DND-41 (cell line): ENCODE results near the gene WDFY3.

Source experiments
- ATAC-seq: fragments of 200-7000 bp; cut with Tn5 transposase; 3 replicates; pipeline ENCODE4 v1.9.1; 2021; ENCODE audit warnings: low read depth; ENCODE audit not compliant: insufficient read depth
- DNase-seq: peaks from one replicate; pipeline ENCODE4 v3.0.0-alpha.2; 2020
- H2AFZ ChIP-seq: 2 replicates; pipeline ENCODE4 v1.6.0; 2012; ENCODE audit warnings: low read depth, low read length
- H3K27ac ChIP-seq: 2 replicates; pipeline ENCODE4 v1.5.1; 2012; ENCODE audit warnings: low read length, inconsistent platforms
- H3K27me3 ChIP-seq: fragments of 200-600 bp; sonication (generic); 2 replicates; pipeline ENCODE4 v1.6.0; 2012; ENCODE audit warnings: low read length, mild to moderate bottlenecking, inconsistent platforms; ENCODE audit not compliant: insufficient read depth, poor library complexity
- H3K36me3 ChIP-seq: 2 replicates; pipeline ENCODE4 v1.5.1; 2012; ENCODE audit warnings: low read length, inconsistent platforms; ENCODE audit not compliant: insufficient read depth
- H3K4me1 ChIP-seq: 2 replicates; pipeline ENCODE4 v1.5.1; 2012; ENCODE audit warnings: mild to moderate bottlenecking, low read length; ENCODE audit not compliant: insufficient read depth
- H3K4me2 ChIP-seq: 2 replicates; pipeline ENCODE4 v1.6.0; 2012; ENCODE audit warnings: mild to moderate bottlenecking, moderate library complexity, low read length, inconsistent platforms; ENCODE audit not compliant: insufficient read depth
- H3K4me3 ChIP-seq, 2 experiments: fragments of 200-600 bp in 1 of 2; shearing (Covaris generic) in 1 of 2; 2 replicates each; pipeline ENCODE4 v1.5.1; 2012 to 2016; ENCODE audit warnings: inconsistent platforms in 2 of 2, low read length in 2 of 2, mild to moderate bottlenecking in 2 of 2, low read depth in 1 of 2, moderate library complexity in 1 of 2
- H3K79me2 ChIP-seq: 2 replicates; pipeline ENCODE4 v1.6.0; 2012; ENCODE audit warnings: low read length, inconsistent platforms; ENCODE audit not compliant: insufficient read depth
- H3K9ac ChIP-seq: 2 replicates; pipeline ENCODE4 v1.6.0; 2012; ENCODE audit warnings: low read depth, mild to moderate bottlenecking, inconsistent platforms, low read length, moderate library complexity
- H3K9me3 ChIP-seq: 2 replicates; pipeline ENCODE4 v1.5.1; 2012; ENCODE audit warnings: low read length, moderate library complexity, mild to moderate bottlenecking, inconsistent platforms; ENCODE audit not compliant: insufficient read depth, severe bottlenecking
- H4K20me1 ChIP-seq: 2 replicates; pipeline ENCODE4 v1.6.0; 2012; ENCODE audit warnings: low read length; ENCODE audit not compliant: insufficient read depth
- CTCF ChIP-seq: IDR thresholded peaks from 2 replicates; pipeline ENCODE4 v1.5.1; 2012; ENCODE audit warnings: borderline replicate concordance, low read length, moderate library complexity, mild to moderate bottlenecking; ENCODE audit not compliant: poor library complexity, severe bottlenecking; ENCODE audit errors: extremely low read depth
- EZH2 ChIP-seq: IDR thresholded peaks from 3 replicates; pipeline ENCODE4 v1.6.1; 2012; ENCODE audit warnings: borderline replicate concordance, low read depth, mild to moderate bottlenecking, moderate library complexity, low read length, inconsistent platforms; ENCODE audit not compliant: severe bottlenecking

The WDFY3 gene

GRCh38 chr4:84897516-84897915, 69.0 kb downstream of the WDFY3 start:
- H3K27ac ChIP-seq: no peak overlapping the region
- TF ChIP-seq EZH2: no peak
- no peak for TF ChIP-seq CTCF
- H3K79me2 ChIP-seq: no peaks in the 10 kb centered on the region
- no peaks in the 10 kb centered on the region for H3K36me3 ChIP-seq
- H2AFZ ChIP-seq: no peak overlapping the region
- no peaks in the 10 kb centered on the region for H3K4me1 ChIP-seq
- no peaks in the 10 kb centered on the region for H3K9me3 ChIP-seq
- no peak overlapping the region for H3K4me2 ChIP-seq
- H3K9ac ChIP-seq: no peak overlapping the region
- H3K4me3 ChIP-seq: no peak overlapping the region
- H3K27me3 ChIP-seq: no peaks in the 10 kb centered on the region
- DNase-seq (no peak), ATAC-seq (no peak)
- no peaks in the 10 kb centered on the region for H4K20me1 ChIP-seq

GRCh38 chr4:84895283-84895682, 71.2 kb downstream of the WDFY3 start:
- no peak for ATAC-seq
- H3K9ac ChIP-seq: no peak overlapping the region

DNA sequence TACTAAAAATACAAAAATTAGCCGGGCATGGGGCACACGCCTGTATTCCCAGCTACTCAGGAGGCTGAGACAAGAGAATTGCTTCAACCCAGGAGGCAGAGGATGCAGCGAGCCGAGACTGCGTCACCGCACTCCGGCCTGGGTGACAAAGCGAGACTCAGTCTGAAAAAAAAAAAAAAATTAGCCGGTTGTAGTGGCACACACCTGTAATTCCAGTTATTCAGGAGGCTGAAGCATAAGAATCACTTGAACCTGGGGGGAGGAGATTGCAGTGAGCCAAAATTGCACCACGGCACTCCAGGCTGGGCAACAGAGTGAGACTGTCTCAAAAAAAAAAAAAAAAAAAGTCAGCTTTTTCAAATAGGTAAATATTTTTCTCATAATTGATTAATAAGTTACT, 71.9 kb downstream of the WDFY3 start:
- Histone ChIP-seq H2AFZ (no peak overlapping the region), H3K9me3 (no peaks in the 10 kb centered on the region), H3K4me3 (no peak overlapping the region), H3K79me2 (no peaks in the 10 kb centered on the region), H3K36me3 (no peaks in the 10 kb centered on the region), H4K20me1 (no peaks in the 10 kb centered on the region), H3K27me3 (no peaks in the 10 kb centered on the region), H3K27ac (no peak overlapping the region), H3K9ac (no peak overlapping the region), H3K4me2 (no peak overlapping the region), H3K4me1 (no peaks in the 10 kb centered on the region)
- DNase-seq (no peak), ATAC-seq (no peak)
- TF ChIP-seq EZH2 (no peak), CTCF (no peak)

More at GRCh38 chr4:84895283-84895682, 71.2 kb downstream of the WDFY3 start:
- no peak for DNase-seq
- no peaks in the 10 kb centered on the region for H3K36me3 ChIP-seq
- no peak overlapping the region for H3K27ac ChIP-seq
- H3K9me3 ChIP-seq: no peaks in the 10 kb centered on the region
- H4K20me1 ChIP-seq: no peaks in the 10 kb centered on the region
- no peak overlapping the region for H3K4me3 ChIP-seq
- no peak overlapping the region for H3K4me2 ChIP-seq
- no peak for TF ChIP-seq CTCF
- TF ChIP-seq EZH2: no peak
- no peak overlapping the region for H2AFZ ChIP-seq
- no peaks in the 10 kb centered on the region for H3K79me2 ChIP-seq
- no peaks in the 10 kb centered on the region for H3K27me3 ChIP-seq
- no peaks in the 10 kb centered on the region for H3K4me1 ChIP-seq

- no peaks in the 10 kb centered on the region for H3K9me3 ChIP-seq
- H4K20me1 ChIP-seq: no peaks in the 10 kb centered on the region
- no peaks in the 10 kb centered on the region for H3K36me3 ChIP-seq
- no peak overlapping the region for H3K9ac ChIP-seq
- no peaks in the 10 kb centered on the region for H3K79me2 ChIP-seq
- no peak for ATAC-seq
- TF ChIP-seq EZH2 (no peak), CTCF (no peak)
- no peaks in the 10 kb centered on the region for H3K4me1 ChIP-seq
- H3K27ac ChIP-seq: no peak overlapping the region
- no peak overlapping the region for H3K4me3 ChIP-seq
- no peak overlapping the region for H3K4me2 ChIP-seq
- H3K27me3 ChIP-seq: no peaks in the 10 kb centered on the region
- DNase-seq: no peak
- no peak overlapping the region for H2AFZ ChIP-seq
Observed at GRCh38 chr4:84892950-84893349, 73.5 kb downstream of the WDFY3 start.
